ENCODE measurements around the gene MED12L.

GRCh38 chr3:151082880-151083838 is 2.3 kb upstream of the MED12L start:
- TF ChIP-seq POLR2A (IDR thresholded peaks at IDR 0.05; ENCODE audit: extremely low read depth, insufficient read length) (no peak), MAX (IDR thresholded peaks at IDR 0.05; ENCODE audit: low read depth, low read length) (no peak)
- TF ChIP-seq, protein P1, sequence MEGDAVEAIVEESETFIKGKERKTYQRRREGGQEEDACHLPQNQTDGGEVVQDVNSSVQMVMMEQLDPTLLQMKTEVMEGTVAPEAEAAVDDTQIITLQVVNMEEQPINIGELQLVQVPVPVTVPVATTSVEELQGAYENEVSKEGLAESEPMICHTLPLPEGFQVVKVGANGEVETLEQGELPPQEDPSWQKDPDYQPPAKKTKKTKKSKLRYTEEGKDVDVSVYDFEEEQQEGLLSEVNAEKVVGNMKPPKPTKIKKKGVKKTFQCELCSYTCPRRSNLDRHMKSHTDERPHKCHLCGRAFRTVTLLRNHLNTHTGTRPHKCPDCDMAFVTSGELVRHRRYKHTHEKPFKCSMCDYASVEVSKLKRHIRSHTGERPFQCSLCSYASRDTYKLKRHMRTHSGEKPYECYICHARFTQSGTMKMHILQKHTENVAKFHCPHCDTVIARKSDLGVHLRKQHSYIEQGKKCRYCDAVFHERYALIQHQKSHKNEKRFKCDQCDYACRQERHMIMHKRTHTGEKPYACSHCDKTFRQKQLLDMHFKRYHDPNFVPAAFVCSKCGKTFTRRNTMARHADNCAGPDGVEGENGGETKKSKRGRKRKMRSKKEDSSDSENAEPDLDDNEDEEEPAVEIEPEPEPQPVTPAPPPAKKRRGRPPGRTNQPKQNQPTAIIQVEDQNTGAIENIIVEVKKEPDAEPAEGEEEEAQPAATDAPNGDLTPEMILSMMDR (IDR thresholded peaks at IDR 0.05; ENCODE audit: low read depth, low read length) = no peak

Data from NB4 (cell line).